SK-N-SH (cell line): ENCODE results near the gene DBH. TPM values are rescaled to one million over a fixed set of nuclear protein-coding genes. Genes with fewer than 3 reads are reported as not detected.

Experiments
- CTCF ChIA-PET: fragments of 300-600, 350-600 bp; formaldehyde crosslinking; extraction: SDS; loops from one replicate; lab custom pipeline; 2021; lab: Yijun Ruan, JAX
- POLR2A ChIA-PET: fragments of 350-600 bp; sonication (Branson Sonifier 250); formaldehyde crosslinking; extraction: SDS; loops from one replicate; lab custom pipeline; 2020; ENCODE audit warnings: antibody characterized with exemption, inconsistent platforms; lab: Yijun Ruan, JAX
- DNase-seq: peaks from one replicate; pipeline ENCODE4 v3.0.0; 2012
- H2AFZ ChIP-seq: fragments of 200-600 bp; sonication (generic); 2 replicates; pipeline ENCODE4 v1.8.1; 2016; ENCODE audit warnings: antibody characterized with exemption, mild to moderate bottlenecking, low read depth
- H3F3A ChIP-seq: fragments of 200-600 bp; sonication (generic); replicated peaks from 2 replicates; pipeline ENCODE3; 2016; ENCODE audit warnings: antibody characterized with exemption, mild to moderate bottlenecking; ENCODE audit not compliant: insufficient read depth
- H3K27ac ChIP-seq, 2 experiments: fragments of 200-500 bp in 1 of 2; fragments of 200-600 bp in 1 of 2; sonication (Bioruptor generic) in 1 of 2; sonication (generic), shearing (Covaris generic) in 1 of 2; 2 replicates each; pipeline versions ENCODE4 v1.5.1 to v1.6.1; 2014 to 2016; ENCODE audit warnings: low read depth in 2 of 2, inconsistent platforms in 1 of 2, low read length in 1 of 2, mild to moderate bottlenecking in 1 of 2, mixed read lengths in 1 of 2
- H3K27me3 ChIP-seq: fragments of 200-600 bp; sonication (generic), shearing (Covaris generic); 2 replicates; pipeline ENCODE4 v1.6.1; 2016; ENCODE audit warnings: mixed run types; ENCODE audit not compliant: insufficient read depth
- H3K36me3 ChIP-seq, 2 experiments: fragments of 200-500 bp in 1 of 2; fragments of 200-600 bp in 1 of 2; sonication (Bioruptor generic) in 1 of 2; sonication (generic) in 1 of 2; replicated peaks in 1 of 2; 2 replicates each; pipeline versions ENCODE3 to v1.5.1; 2014 to 2016; ENCODE audit warnings: low read length in 1 of 2, mild to moderate bottlenecking in 1 of 2; ENCODE audit not compliant: insufficient read depth in 2 of 2, control insufficient read depth in 1 of 2
- H3K4me1 ChIP-seq, 2 experiments: fragments of 200-500 bp in 1 of 2; fragments of 200-600 bp in 1 of 2; sonication (Bioruptor generic) in 1 of 2; sonication (generic), shearing (Covaris generic) in 1 of 2; 2 replicates each; pipeline versions ENCODE4 v1.5.1 to v1.6.1; 2014 to 2016; ENCODE audit warnings: low read depth in 1 of 2, low read length in 1 of 2, mixed run types in 1 of 2; ENCODE audit not compliant: insufficient read depth in 2 of 2, control insufficient read depth in 1 of 2
- H3K4me2 ChIP-seq: fragments of 200-600 bp; sonication (generic), shearing (Covaris generic); 2 replicates; pipeline ENCODE4 v1.6.1; 2017; ENCODE audit warnings: mixed run types
- H3K4me3 ChIP-seq, 2 experiments: fragments of 200-500 bp in 1 of 2; fragments of 200-600 bp in 1 of 2; sonication (Bioruptor generic) in 1 of 2; sonication (generic), shearing (Covaris generic) in 1 of 2; 2 replicates each; pipeline versions ENCODE4 v1.5.1 to v1.8.1; 2014 to 2016; ENCODE audit warnings: low read depth in 2 of 2, inconsistent platforms in 1 of 2, low read length in 1 of 2, mild to moderate bottlenecking in 1 of 2, mixed read lengths in 1 of 2, moderate library complexity in 1 of 2
- H3K79me2 ChIP-seq: fragments of 200-600 bp; sonication (generic); 2 replicates; pipeline ENCODE4 v1.8.1; 2017; ENCODE audit warnings: mild to moderate bottlenecking; ENCODE audit not compliant: insufficient read depth
- H3K9ac ChIP-seq: fragments of 200-600 bp; sonication (generic); 2 replicates; pipeline ENCODE4 v1.6.1; 2017; ENCODE audit warnings: mixed run types
- H3K9me2 ChIP-seq: fragments of 200-600 bp; sonication (generic); 2 replicates; pipeline ENCODE4 v1.6.1; 2017; ENCODE audit warnings: mixed run types
- H3K9me3 ChIP-seq: fragments of 200-600 bp; sonication (generic); 2 replicates; pipeline ENCODE4 v1.6.1; 2017; ENCODE audit warnings: mixed run types, mild to moderate bottlenecking, moderate library complexity
- H4K20me1 ChIP-seq: fragments of 200-600 bp; sonication (generic); 2 replicates; pipeline ENCODE4 v1.6.1; 2017; ENCODE audit warnings: mild to moderate bottlenecking, mixed run types; ENCODE audit not compliant: insufficient read depth
- CHD2 ChIP-seq: fragments of 150-350 bp; IDR thresholded peaks from 2 replicates; pipeline ENCODE4 v1.6.1; 2018; ENCODE audit warnings: low read length; ENCODE audit not compliant: partially characterized antibody
- CTCF ChIP-seq: fragments of 200-600 bp; sonication (generic); IDR thresholded peaks from 2 replicates; pipeline ENCODE4 v1.6.1; 2017; ENCODE audit warnings: antibody characterized with exemption, mild to moderate bottlenecking, moderate library complexity
- ELF1 ChIP-seq: IDR thresholded peaks from 2 replicates; pipeline ENCODE4 v1.4.0; 2012
- FOSL2 ChIP-seq: IDR thresholded peaks from 2 replicates; pipeline ENCODE4 v1.4.0; 2012; ENCODE audit warnings: low read depth, mild to moderate bottlenecking, moderate library complexity, borderline replicate concordance
- FOXM1 ChIP-seq: IDR thresholded peaks from 2 replicates; pipeline ENCODE4 v1.4.0; 2012; ENCODE audit warnings: low read depth, mild to moderate bottlenecking
- IRF3 ChIP-seq: fragments of 150-350 bp; IDR thresholded peaks from 2 replicates; pipeline ENCODE4 v1.6.1; 2016; ENCODE audit warnings: mild to moderate bottlenecking, low read depth, low read length
- MAX ChIP-seq: IDR thresholded peaks from 2 replicates; pipeline ENCODE4 v1.4.0; 2012; ENCODE audit warnings: low read depth
- MEF2A ChIP-seq: IDR thresholded peaks from 2 replicates; pipeline ENCODE4 v1.4.0; 2012; ENCODE audit warnings: low read depth, borderline replicate concordance
- MXI1 ChIP-seq: IDR thresholded peaks from 2 replicates; pipeline ENCODE4 v1.6.1; 2012; ENCODE audit warnings: mild to moderate bottlenecking, low read depth, low read length, improper control_type of control experiment
- PBX3 ChIP-seq: IDR thresholded peaks from 2 replicates; pipeline ENCODE4; 2012
- POLR2AphosphoS5 ChIP-seq: IDR thresholded peaks from 2 replicates; pipeline ENCODE4 v1.6.1; 2012; ENCODE audit warnings: low read depth, low read length
- RCOR1 ChIP-seq: fragments of 150-350 bp; IDR thresholded peaks from 2 replicates; pipeline ENCODE4 v1.6.1; 2017; ENCODE audit warnings: antibody characterized with exemption, low read length
- RFX5 ChIP-seq: IDR thresholded peaks from 2 replicates; pipeline ENCODE4 v1.6.1; 2012; ENCODE audit warnings: mild to moderate bottlenecking, improper control_type of control experiment, low read length
- RXRA ChIP-seq: IDR thresholded peaks from 2 replicates; pipeline ENCODE4 v1.4.0; 2012; ENCODE audit warnings: low read depth, mild to moderate bottlenecking, borderline replicate concordance
- SIN3A ChIP-seq: IDR thresholded peaks from 2 replicates; pipeline ENCODE4 v1.6.1; 2012; ENCODE audit warnings: low read depth, mild to moderate bottlenecking, low read length, moderate library complexity, borderline replicate concordance
- TAF1 ChIP-seq: IDR thresholded peaks from 2 replicates; pipeline ENCODE4 v1.6.1; 2012; ENCODE audit warnings: low read depth, mild to moderate bottlenecking, low read length, moderate library complexity, borderline replicate concordance
- TEAD4 ChIP-seq: IDR thresholded peaks from 2 replicates; pipeline ENCODE4 v1.4.0; 2012; ENCODE audit warnings: mild to moderate bottlenecking, borderline replicate concordance; ENCODE audit not compliant: insufficient read depth
- USF1 ChIP-seq: IDR thresholded peaks from 2 replicates; pipeline ENCODE4 v1.4.0; 2012; ENCODE audit warnings: low read depth, borderline replicate concordance
- ZBTB33 ChIP-seq: IDR thresholded peaks from 2 replicates; pipeline ENCODE4 v1.4.0; 2012; ENCODE audit warnings: low read depth, borderline replicate concordance
- WGBS: methylation state at CpG from one replicate; pipeline ENCODE4 v1.1.6; 2017; ENCODE audit warnings: low lambda C conversion rate; 5-methylcytosine and 5-hydroxymethylcytosine counted together
- polyA plus RNA-seq, 3 experiments: library from polyadenylated mRNA; depleted of rRNA; stranded (reverse); fragments of >200 nt; gene quantifications; 2 replicates each; pipeline ENCODE4 v1.2.3, GENCODE V29; 2012

Gene DBH
- polyA plus RNA-seq, 1 of the 3 experiments (the other 2 are of a cell fraction), result 0.92 TPM

GRCh38 chr9:133641396-133641655 lies 5.2 kb downstream of the DBH start:
- Histone ChIP-seq H3K27me3 (peaks cover 32% of the 10 kb centered on the region), H3K9me3 (no peaks in the 10 kb centered on the region), H3K27ac (peak overlapping the region in 1 of 2 experiments; percentile 100; a peak in 2 of 4 replicates), H3K9ac (no peak overlapping the region), H3K4me2 (no peak overlapping the region), H3K4me1 (peaks cover 0 to 66% of the 10 kb centered on the region in 2 experiments; a peak in 1 of 4 replicates), H3K9me2 (no peaks in the 10 kb centered on the region), H3K79me2 (no peaks in the 10 kb centered on the region), H4K20me1 (no peaks in the 10 kb centered on the region), H3F3A (no peaks in the 10 kb centered on the region), H3K36me3 (peaks cover 0 to 7% of the 10 kb centered on the region in 2 experiments), H3K4me3 (peak overlapping the region in 1 of 2 experiments; percentile 64; a peak in 1 of 4 replicates), H2AFZ (no peak overlapping the region)
- CTCF ChIA-PET, result interaction anchor here (0.7 to 1.9 kb wide), 4 partner anchors 25 to 132 kb away, joined by 3 to 5 read pairs (median 3); no protein-coding TSS in a partner anchor
- POLR2A ChIA-PET, result interaction anchor here (0.9 to 16.4 kb wide), 5 partner anchors 10 to 96 kb away, joined by 3 to 261 read pairs (median 5); partner anchors contain the start of gene FAM163B
- TF ChIP-seq CHD2 (no peak), RFX5 (no peak), RCOR1 (no peak), MEF2A (no peak), TAF1 (no peak)
- 67% methylated on average over 2 of the region's 7 CpGs for WGBS
- no peak for DNase-seq

- Histone ChIP-seq H3K27ac (peak overlapping the region in 1 of 2 experiments; percentile 100; a peak in 2 of 4 replicates), H3K4me3 (peak overlapping the region in 1 of 2 experiments; percentile 64; a peak in 1 of 4 replicates), H3K4me2 (no peak overlapping the region), H4K20me1 (no peaks in the 10 kb centered on the region), H3K79me2 (no peaks in the 10 kb centered on the region), H3K9me2 (no peaks in the 10 kb centered on the region), H3K9me3 (no peaks in the 10 kb centered on the region), H3K27me3 (peaks cover 33% of the 10 kb centered on the region; the same call in 1 of the 2 replicates), H3F3A (no peaks in the 10 kb centered on the region), H3K4me1 (peaks cover 0 to 70% of the 10 kb centered on the region in 2 experiments; a peak in 1 of 4 replicates), H2AFZ (no peak overlapping the region), H3K36me3 (peaks cover 0 to 7% of the 10 kb centered on the region in 2 experiments), H3K9ac (no peak overlapping the region)
- POLR2A ChIA-PET, result interaction anchor here (0.8 to 16.4 kb wide), 9 partner anchors 8 to 97 kb away, joined by 3 to 261 read pairs (median 6); partner anchors contain the start of gene FAM163B
- CTCF ChIA-PET, result interaction anchor here (1.1 to 1.4 kb wide), 3 partner anchors 9 to 133 kb away, joined by 3 to 5 read pairs (median 3); partner anchors contain the start of gene ADAMTSL2
- no peak for DNase-seq
- WGBS, result 59% methylated on average over 6 of the region's 25 CpGs
- TF ChIP-seq MAX (no peak), ELF1 (no peak), USF1 (no peak), MEF2A (no peak), ZBTB33 (no peak), TEAD4 (no peak), MXI1 (no peak), FOSL2 (no peak), FOXM1 (no peak), SIN3A (no peak), RFX5 (no peak), IRF3 (no peak), PBX3 (no peak), CTCF (no peak), RXRA (no peak), POLR2AphosphoS5 (no peak)
Observed at GRCh38 chr9:133641861-133642595, 5.9 kb downstream of the DBH start.
